NT2/D1 (cell line): ENCODE results near the gene SLC15A2.

Experiments used
- SUZ12 ChIP-seq: IDR thresholded peaks from 2 replicates; pipeline ENCODE4 v1.6.1; 2011; ENCODE audit not compliant: insufficient read length, insufficient read depth; ENCODE audit errors: extremely low read depth
- YY1 ChIP-seq: IDR thresholded peaks from 2 replicates; pipeline ENCODE4 v1.6.1; 2011; ENCODE audit not compliant: insufficient read length, insufficient read depth
- ZNF274 ChIP-seq: IDR thresholded peaks from 2 replicates; pipeline ENCODE4 v1.6.1; 2011; ENCODE audit warnings: mild to moderate bottlenecking, low read depth, low read length

DNA sequence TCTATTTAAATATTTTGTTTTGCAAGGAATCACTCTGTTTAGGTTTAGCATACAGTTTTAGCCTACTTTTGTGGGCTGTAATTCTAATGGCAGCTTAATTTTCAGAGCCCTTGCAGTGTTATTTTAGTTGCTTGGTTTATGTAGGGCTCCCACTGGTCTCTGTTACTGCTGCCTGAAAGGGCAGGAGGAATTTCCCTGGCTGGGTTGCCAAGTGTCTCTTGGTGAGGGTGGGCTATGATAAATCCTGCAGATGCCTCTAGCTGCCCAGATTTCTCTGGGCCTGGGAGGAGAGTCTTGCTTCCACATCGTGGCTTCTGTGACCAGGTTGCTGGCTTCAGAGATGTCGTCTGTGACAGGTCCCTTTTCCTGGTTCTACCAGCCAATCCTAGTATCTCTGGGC, 91.6 kb downstream of the SLC15A2 start:
- TF ChIP-seq YY1 (no peak), ZNF274 (no peak), SUZ12 (no peak)
